Heart left ventricle (tissue), 16 donors: ENCODE results near the gene CAPZA1. TPM values are rescaled to one million over a fixed set of nuclear protein-coding genes. Genes with fewer than 3 reads are reported as not detected.

Experiments
- ATAC-seq, 4 donors: fragments of 200-7000 bp; cut with Tn5 transposase; one replicate each; pipeline ENCODE4 v1.9.1; 2020 to 2022; ENCODE audit warnings: moderate library complexity in 4 of 4, mild to moderate bottlenecking in 3 of 4, moderate number of reproducible peaks in 1 of 4
- DNase-seq, 5 donors: peaks; one replicate each; pipeline ENCODE4 v3.0.0-alpha.2; 2020
- H3K27ac ChIP-seq, 12 donors: fragments of 200-600 bp; sonication (generic) in 4 of 12; one replicate each; pipeline versions ENCODE4 v1.5.0 to v1.8.0; 2016 to 2022; ENCODE audit warnings: mild to moderate bottlenecking in 2 of 12
- H3K27me3 ChIP-seq, 9 donors: fragments of 200-600 bp; sonication (generic) in 2 of 9; one replicate each; pipeline versions ENCODE4 v1.5.1 to v1.8.0; 2016 to 2022; ENCODE audit warnings: mild to moderate bottlenecking in 3 of 9
- H3K36me3 ChIP-seq, 9 donors: fragments of 200-600 bp; sonication (generic) in 2 of 9; one replicate each; pipeline versions ENCODE4 v1.5.0 to v1.8.0; 2018 to 2022; ENCODE audit warnings: mild to moderate bottlenecking in 2 of 9
- H3K4me1 ChIP-seq, 12 donors: fragments of 200-600 bp; sonication (generic) in 4 of 12; one replicate each; pipeline versions ENCODE4 v1.5.0 to v1.8.0; 2016 to 2022; ENCODE audit warnings: mild to moderate bottlenecking in 3 of 12
- H3K4me3 ChIP-seq, 12 donors: fragments of 200-600 bp; sonication (generic) in 4 of 12; one replicate each; pipeline versions ENCODE4 v1.5.0 to v1.8.0; 2017 to 2022; ENCODE audit warnings: mild to moderate bottlenecking in 9 of 12, moderate library complexity in 4 of 12
- H3K9me3 ChIP-seq, 12 donors: fragments of 200-600 bp; sonication (generic) in 4 of 12; one replicate each; pipeline versions ENCODE4 v1.5.0 to v1.8.0; 2016 to 2022; ENCODE audit warnings: mild to moderate bottlenecking in 1 of 12
- CTCF ChIP-seq, 12 donors: fragments of 200-600 bp; sonication (generic) in 4 of 12; IDR thresholded peaks; one replicate each; pipeline versions ENCODE4 v1.5.0 to v1.8.0; 2018 to 2022; ENCODE audit warnings: antibody characterized with exemption in 12 of 12, mild to moderate bottlenecking in 5 of 12
- POLR2A ChIP-seq, 2 donors: fragments of 450-650 bp; IDR thresholded peaks; one replicate each; pipeline ENCODE4 v1.6.1; 2017; ENCODE audit warnings: antibody characterized with exemption in 2 of 2, mild to moderate bottlenecking in 2 of 2, moderate library complexity in 2 of 2
- WGBS, 4 donors: extraction: QIAGEN DNeasy Blood & Tissue Kit in 2 of 4; methylation state at CpG; one replicate each; pipeline versions ENCODE4 v1.1.5 to v1.1.7; 2013 to 2018; 5-methylcytosine and 5-hydroxymethylcytosine counted together
- intact Hi-C, 10 donors: fragments of 100-400 bp; cut with DNase I; formaldehyde crosslinking; loops; one replicate each; pipeline versions ENCODE4 v1.11.1 to v1.14.2; 2022
- polyA plus RNA-seq, 2 donors: library from polyadenylated mRNA; stranded (reverse); fragments of 200-250 nt; gene quantifications; one replicate each; pipeline ENCODE4 v1.2.3, GENCODE V29; 2013
- total RNA-seq, 9 donors: library from RNA; depleted of rRNA in 2 of 9; stranded (reverse); fragments of >200 nt in 2 of 9; fragmentation: NEBNext Ultra II Directional in 3 of 9; extraction: Animal tissue kit (Norgen Biotek cat#: 25700) in 3 of 9; gene quantifications; one replicate each; pipeline versions ENCODE4 v1.1.0 to v1.2.4, GENCODE V29; 2016 to 2023
- donor health status: ischemic (EF 13 %, LVEDD 7.1; RV severe dilation, severe dysfunction).
- donor health status: healthy with polysubstance abuse.
- donor health status: DM: no; HTN: yes; CAD: no.
- donor health status: DM: no; HTN: no; CAD: no.
- donor health status: ischemic (EF 25% LVEDD 6.9; RV normal size, moderate dysfunction).
- donor health status: ischemic (EF 25% LVEDD 5.7; RV mildly dilated, moderate dysfunction).
- donor health status: healthy.
- donor health status: DM: yes; HTN: yes; CAD: no.
- donor health status: ischemic (EF 35%, LVEDD 5.7; RV mildly dilated, moderate dysfunction).
- donor health status: nonischemic (EF 11% LVEDD 7.7; RV severe dilation, severe dysfunction).
- donor health status: DM: yes; HTN: yes; CAD: no.
- donor health status: PGD.
- donor health status: ischemic (EF 29% LVEDD 5.4; RV normal size, mild dysfunction).
- donor health status: nonischemic (EF 23%, LVEDD 6.1; RV moderate dilation, normal function).

The CAPZA1 gene
- total and polyA plus RNA-seq, 11 donors = 17.0 to 98.4 (median 32.6) TPM

DNA sequence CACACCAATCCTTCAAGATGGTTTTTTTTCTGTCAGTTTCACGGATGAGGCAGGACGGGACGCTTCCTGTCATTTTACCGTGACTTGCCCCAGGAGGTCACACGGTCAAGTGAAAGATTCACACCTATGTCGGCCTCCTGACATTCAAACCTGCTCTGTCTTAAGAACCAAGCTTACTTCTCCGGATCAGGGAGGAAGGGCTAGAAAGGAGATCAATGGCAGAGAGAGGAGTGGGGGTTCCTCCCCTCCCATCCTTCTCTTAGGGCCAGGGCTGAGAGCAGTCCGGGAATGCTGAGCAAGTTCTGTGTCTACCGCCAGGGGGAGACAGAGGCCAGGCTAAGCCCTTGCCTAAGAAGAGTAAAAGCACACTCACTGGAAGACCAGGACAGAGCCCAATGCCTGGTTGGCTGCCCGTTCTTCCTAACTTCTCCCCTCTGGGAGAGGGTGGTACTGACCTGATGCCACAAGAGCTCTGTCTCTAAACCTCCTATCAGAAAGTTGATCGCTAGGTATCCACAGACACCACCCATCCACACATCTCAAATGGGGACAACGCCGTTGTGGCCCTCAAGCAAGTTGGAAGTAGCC lies 96.6 kb downstream of the CAPZA1 start:
- no peaks in the 10 kb centered on the region for H3K36me3 ChIP-seq
- WGBS, 4 donors = 15 to 17% (median 16%) methylated on average over 13 of the region's 13 CpGs
- ATAC-seq (peak; percentile 72 to 86 (median 82)), DNase-seq (peak; percentile 85 to 90 (median 86))
- intact Hi-C loops = loop anchor here in 9 of 10 donors (1.0 to 10.0 kb wide), 16 partner anchors 88 to 961 kb away; partner anchors contain the start of genes LRIG2 (in 8 of the 9) and SLC16A1 (in 3 of the 9)
- H3K9me3 ChIP-seq = no peaks in the 10 kb centered on the region
- H3K4me3 ChIP-seq = peak overlapping the region; percentile 40 to 93 (median 70)
- peaks cover 0 to 35% (median 20%) of the 10 kb centered on the region in 12 donors for H3K4me1 ChIP-seq
- TF ChIP-seq POLR2A (IDR thresholded peaks at IDR 0.05) (no peak), CTCF (IDR thresholded peaks at IDR 0.05) (peak; percentile 91 to 98 (median 96))
- H3K27me3 ChIP-seq = peaks cover 0 to 12% (median 0%) of the 10 kb centered on the region in 9 donors
- peak overlapping the region in 11 of 12 donors; percentile 31 to 83 (median 71) for H3K27ac ChIP-seq

DNA sequence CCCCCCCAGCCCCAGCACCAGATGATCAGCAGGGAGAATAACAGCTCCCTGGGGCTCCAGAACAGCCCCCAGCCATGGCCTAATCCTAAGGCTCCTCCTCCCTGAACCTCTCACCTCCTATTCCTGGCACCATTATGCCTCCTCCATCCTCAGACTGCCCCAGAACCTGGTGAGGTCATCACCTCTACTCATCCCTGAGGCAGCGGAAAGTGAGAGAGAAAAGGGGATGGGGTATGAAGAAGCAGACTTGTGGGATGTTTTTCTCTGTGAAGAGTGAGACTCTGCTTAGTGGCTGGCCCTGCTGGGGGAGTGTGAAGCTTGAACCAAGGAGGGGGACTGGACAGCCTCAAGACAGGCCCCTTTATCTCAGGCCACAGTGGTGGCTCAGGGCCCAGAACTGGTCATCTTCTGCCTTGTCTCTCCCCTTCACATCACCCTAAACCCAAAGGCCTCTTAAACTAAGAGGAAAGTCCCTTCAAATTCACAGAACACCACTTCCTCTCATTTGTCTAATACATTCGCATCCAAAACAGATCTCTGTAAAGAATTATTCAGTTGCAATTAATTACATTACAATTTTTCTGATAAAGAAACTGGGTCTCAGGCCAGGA lies 97.7 kb downstream of the CAPZA1 start:
- H3K27ac ChIP-seq = no peak overlapping the region
- DNase-seq = no peak
- 91 to 98% (median 92%) methylated on average over 2 of the region's 2 CpGs for WGBS, 4 donors
- intact Hi-C loops = loop anchor here in 9 of 10 donors (2.0 to 10.0 kb wide), 14 partner anchors 87 to 960 kb away; partner anchors contain the start of genes LRIG2 (in 8 of the 9) and SLC16A1 (in 3 of the 9)
- no peak for ATAC-seq
- H3K4me3 ChIP-seq = no peak overlapping the region
- H3K27me3 ChIP-seq = peaks cover 0 to 12% (median 0%) of the 10 kb centered on the region in 9 donors
- no peaks in the 10 kb centered on the region for H3K9me3 ChIP-seq
- peaks cover 0 to 40% (median 20%) of the 10 kb centered on the region in 12 donors for H3K4me1 ChIP-seq
- H3K36me3 ChIP-seq = no peaks in the 10 kb centered on the region
- no peak for TF ChIP-seq CTCF (IDR thresholded peaks at IDR 0.05)
- no peak for TF ChIP-seq POLR2A (IDR thresholded peaks at IDR 0.05)

GRCh38 chr1:112718691-112719418 lies 99.2 kb downstream of the CAPZA1 start:
- Histone ChIP-seq H3K4me3 (peak overlapping the region in 9 of 12 donors; percentile 16 to 47 (median 30)), H3K9me3 (no peaks in the 10 kb centered on the region), H3K27me3 (peaks cover 0 to 12% (median 0%) of the 10 kb centered on the region in 9 donors), H3K4me1 (peaks cover 0 to 39% (median 22%) of the 10 kb centered on the region in 12 donors), H3K36me3 (no peaks in the 10 kb centered on the region), H3K27ac (no peak overlapping the region)
- intact Hi-C loops = loop anchor here (1.0 to 10.0 kb wide), 11 partner anchors 85 to 958 kb away; partner anchors contain the start of genes LRIG2 (in 6 of the 10) and SLC16A1 (in 3 of the 10)
- TF ChIP-seq POLR2A (IDR thresholded peaks at IDR 0.05) (no peak), CTCF (IDR thresholded peaks at IDR 0.05) (peak; percentile 75 to 91 (median 82))
- DNase-seq = peak; percentile 77 to 92 (median 82)
- ATAC-seq = peak in 2 of 4 donors; percentile 10 to 14
- WGBS, 4 donors = 17 to 25% (median 18%) methylated on average over 32 to 44 of the region's 44 CpGs
